ENCODE data around the gene LDHD. TPM values are rescaled to one million over a fixed set of nuclear protein-coding genes. Genes with fewer than 3 reads are reported as not detected.

Gene LDHD
- total RNA-seq, 1 donor from 2014 or later = 0.89 TPM

DNA sequence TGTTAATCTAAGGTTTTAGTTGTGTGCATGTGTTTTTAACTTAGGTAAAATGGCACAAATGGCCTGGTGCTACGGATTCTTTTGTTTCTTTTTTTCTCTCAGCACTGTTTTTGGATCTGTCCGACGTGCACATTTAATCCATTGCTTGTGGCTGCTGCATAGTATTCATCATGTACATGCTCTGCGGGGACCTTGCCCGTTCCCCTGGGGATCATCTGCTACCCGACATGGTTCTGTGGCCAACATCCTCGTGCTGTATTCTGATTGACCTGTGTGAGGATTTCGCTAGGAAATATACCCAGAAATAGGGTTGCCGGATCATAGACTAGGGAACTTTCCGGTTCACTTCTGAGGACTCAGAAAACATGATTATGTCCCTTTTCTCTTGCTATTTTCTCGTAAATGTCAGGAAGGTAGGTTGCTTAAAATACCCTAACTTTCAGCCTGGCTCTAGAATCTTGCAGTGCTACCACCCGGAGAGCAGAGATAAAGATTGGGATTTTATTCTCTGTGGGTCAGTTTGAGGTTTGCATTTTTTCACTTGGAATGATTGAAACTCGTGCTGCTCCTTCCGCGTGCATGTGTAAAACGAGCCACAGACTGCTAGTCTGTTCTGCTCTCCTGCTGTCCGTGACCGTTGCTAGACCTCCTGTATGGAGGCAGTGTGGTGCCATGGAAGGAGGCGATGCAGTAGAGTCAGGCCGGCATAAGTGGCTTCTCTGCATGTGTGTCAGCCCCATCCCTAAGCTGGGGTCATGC lies 42.9 kb downstream of the LDHD start:
- peak overlapping the region; percentile 77 for H3K27ac Mint-ChIP-seq
- TF ChIP-seq, protein P1, sequence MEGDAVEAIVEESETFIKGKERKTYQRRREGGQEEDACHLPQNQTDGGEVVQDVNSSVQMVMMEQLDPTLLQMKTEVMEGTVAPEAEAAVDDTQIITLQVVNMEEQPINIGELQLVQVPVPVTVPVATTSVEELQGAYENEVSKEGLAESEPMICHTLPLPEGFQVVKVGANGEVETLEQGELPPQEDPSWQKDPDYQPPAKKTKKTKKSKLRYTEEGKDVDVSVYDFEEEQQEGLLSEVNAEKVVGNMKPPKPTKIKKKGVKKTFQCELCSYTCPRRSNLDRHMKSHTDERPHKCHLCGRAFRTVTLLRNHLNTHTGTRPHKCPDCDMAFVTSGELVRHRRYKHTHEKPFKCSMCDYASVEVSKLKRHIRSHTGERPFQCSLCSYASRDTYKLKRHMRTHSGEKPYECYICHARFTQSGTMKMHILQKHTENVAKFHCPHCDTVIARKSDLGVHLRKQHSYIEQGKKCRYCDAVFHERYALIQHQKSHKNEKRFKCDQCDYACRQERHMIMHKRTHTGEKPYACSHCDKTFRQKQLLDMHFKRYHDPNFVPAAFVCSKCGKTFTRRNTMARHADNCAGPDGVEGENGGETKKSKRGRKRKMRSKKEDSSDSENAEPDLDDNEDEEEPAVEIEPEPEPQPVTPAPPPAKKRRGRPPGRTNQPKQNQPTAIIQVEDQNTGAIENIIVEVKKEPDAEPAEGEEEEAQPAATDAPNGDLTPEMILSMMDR (IDR thresholded peaks at IDR 0.05; ENCODE audit: unreplicated experiment) = no peak
- H3K36me3 Mint-ChIP-seq (ENCODE audit: insufficient read depth) = peaks cover 5% of the 10 kb centered on the region
- no peaks in the 10 kb centered on the region for H3K27me3 Mint-ChIP-seq
- H3K9me3 Mint-ChIP-seq (ENCODE audit: low read depth) = no peaks in the 10 kb centered on the region
- no peak for DNase-seq (ENCODE audit: low spot score, unreplicated experiment)
- H3K4me1 Mint-ChIP-seq (ENCODE audit: low read depth) = peaks cover 20% of the 10 kb centered on the region
- no peak overlapping the region for H3K4me3 Mint-ChIP-seq (ENCODE audit: low read depth)

DNA sequence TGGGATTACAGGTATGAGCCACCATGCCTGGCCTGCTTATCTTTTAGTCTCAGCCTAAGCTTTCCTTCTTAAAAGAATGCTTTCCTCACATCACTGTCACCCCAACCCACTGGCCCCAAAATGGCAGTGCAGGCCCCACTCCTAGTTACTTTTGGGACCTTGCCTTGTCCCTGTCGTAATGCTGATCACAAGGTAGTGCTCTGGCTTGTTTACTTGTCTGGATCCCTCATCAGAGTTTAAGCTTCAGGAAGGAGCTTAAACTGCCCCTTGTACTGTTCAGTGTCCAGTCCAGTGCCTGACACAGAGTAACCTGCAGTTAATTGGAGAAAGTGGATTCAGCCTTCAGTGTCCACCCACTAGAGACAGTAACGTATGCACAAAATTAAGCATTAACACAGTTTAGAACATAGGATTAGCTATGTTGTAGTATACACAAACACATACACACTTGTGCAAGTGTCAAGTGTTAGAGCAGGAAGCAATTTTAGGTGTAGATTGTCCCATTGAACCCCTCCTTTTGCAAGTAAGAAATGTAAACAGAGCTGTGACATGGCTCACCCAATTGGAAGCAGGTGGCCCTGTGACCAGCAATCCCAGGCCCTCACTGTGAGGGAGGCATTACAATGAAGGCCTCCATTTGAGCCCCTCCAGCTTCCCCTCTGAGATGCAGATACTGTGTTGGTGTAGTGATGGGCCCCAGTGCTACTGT lies 44.2 kb downstream of the LDHD start:
- Mint-ChIP-seq H3K27me3 (no peaks in the 10 kb centered on the region), H3K9me3 (ENCODE audit: low read depth) (no peaks in the 10 kb centered on the region), H3K4me3 (ENCODE audit: low read depth) (no peak overlapping the region), H3K27ac (peak overlapping the region; percentile 15), H3K36me3 (ENCODE audit: insufficient read depth) (peaks cover 3% of the 10 kb centered on the region), H3K4me1 (ENCODE audit: low read depth) (peaks cover 25% of the 10 kb centered on the region)
- TF ChIP-seq, protein P1 (IDR thresholded peaks at IDR 0.05; ENCODE audit: unreplicated experiment) = no peak
- DNase-seq (ENCODE audit: low spot score, unreplicated experiment) = no peak

DNA sequence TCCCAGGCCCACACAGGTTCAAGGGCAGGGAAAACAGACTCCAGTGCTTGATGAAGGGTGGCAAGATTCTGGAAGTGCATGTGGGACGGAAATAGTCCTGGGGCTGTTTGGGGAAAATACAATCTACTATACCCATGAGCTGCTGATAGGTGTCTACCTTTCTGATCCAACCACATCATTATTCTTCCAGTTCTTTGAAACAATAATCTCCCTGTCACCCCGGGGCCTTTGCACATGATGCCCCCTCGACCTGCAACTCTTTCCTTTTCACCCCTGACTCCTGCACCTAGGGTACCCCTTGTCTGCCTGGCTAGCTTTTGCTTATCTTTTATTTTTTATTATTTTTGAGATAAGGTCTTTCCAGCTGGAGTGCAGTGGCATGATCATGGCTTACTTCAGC lies 45.0 kb downstream of the LDHD start:
- H3K4me3 Mint-ChIP-seq (ENCODE audit: low read depth) = no peak overlapping the region
- H3K4me1 Mint-ChIP-seq (ENCODE audit: low read depth) = peaks cover 30% of the 10 kb centered on the region
- DNase-seq (ENCODE audit: low spot score, unreplicated experiment) = no peak
- peaks cover 2% of the 10 kb centered on the region for H3K36me3 Mint-ChIP-seq (ENCODE audit: insufficient read depth)
- no peaks in the 10 kb centered on the region for H3K9me3 Mint-ChIP-seq (ENCODE audit: low read depth)
- H3K27ac Mint-ChIP-seq = no peak overlapping the region
- H3K27me3 Mint-ChIP-seq = no peaks in the 10 kb centered on the region
- TF ChIP-seq, protein P1 (IDR thresholded peaks at IDR 0.05; ENCODE audit: unreplicated experiment) = no peak

DNA sequence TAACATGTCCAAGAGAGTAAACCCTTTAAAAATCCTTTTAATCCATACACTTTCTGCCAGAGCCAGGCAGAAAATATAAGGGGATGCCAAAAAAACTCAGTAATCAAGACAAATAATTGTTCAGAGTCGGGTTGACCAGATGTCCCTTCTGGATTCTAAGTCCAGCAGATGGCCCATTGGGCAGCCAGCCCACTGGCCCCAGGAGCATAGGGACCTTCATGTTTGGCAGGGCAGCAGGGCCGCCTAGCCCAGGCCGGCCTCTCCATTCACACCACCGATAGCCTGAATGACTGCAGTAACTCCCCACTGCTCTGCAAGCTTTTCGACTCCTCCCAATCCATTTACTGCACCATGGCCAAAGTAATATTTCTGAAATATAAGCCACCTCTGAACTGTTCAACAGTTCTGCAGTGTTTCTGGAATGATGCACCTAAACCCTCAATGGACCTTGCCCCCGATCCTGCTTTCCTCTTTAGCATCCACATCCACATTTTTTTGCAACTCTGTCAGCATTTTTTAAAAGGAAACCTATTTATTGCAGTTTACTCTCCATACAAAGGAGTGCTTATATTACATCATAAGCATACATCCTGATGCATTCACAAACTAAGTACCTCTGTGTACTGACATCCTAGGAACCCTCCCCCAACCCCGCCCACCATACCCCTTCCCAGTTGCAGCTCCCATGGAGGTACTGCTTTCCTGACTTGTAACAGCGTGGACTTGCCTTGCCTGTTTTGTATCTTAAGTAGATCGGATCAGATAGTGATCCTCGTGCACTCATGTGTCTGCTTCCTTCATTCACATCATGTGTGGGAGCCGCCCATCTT lies 46.4 kb downstream of the LDHD start:
- H3K4me1 Mint-ChIP-seq (ENCODE audit: low read depth) = peaks cover 33% of the 10 kb centered on the region
- TF ChIP-seq, protein P1 (IDR thresholded peaks at IDR 0.05; ENCODE audit: unreplicated experiment) = no peak
- no peak for DNase-seq (ENCODE audit: low spot score, unreplicated experiment)
- no peaks in the 10 kb centered on the region for H3K27me3 Mint-ChIP-seq
- peaks cover 2% of the 10 kb centered on the region for H3K36me3 Mint-ChIP-seq (ENCODE audit: insufficient read depth)
- peak overlapping the region; percentile 87 for H3K27ac Mint-ChIP-seq
- H3K4me3 Mint-ChIP-seq (ENCODE audit: low read depth) = no peak overlapping the region
- no peaks in the 10 kb centered on the region for H3K9me3 Mint-ChIP-seq (ENCODE audit: low read depth)

Measured in progenitor cell of endocrine pancreas (in vitro differentiated cells).